GM21576 (cell line): ENCODE data around the gene TFAP2A.

ENCODE experiments used
- ATAC-seq: cut with Tn5 transposase; IDR thresholded peaks from one replicate; pipeline ENCODE4 v1.9.1; 2021; ENCODE audit warnings: mild to moderate bottlenecking, moderate library complexity; ENCODE audit not compliant: unreplicated experiment

The TFAP2A gene

DNA sequence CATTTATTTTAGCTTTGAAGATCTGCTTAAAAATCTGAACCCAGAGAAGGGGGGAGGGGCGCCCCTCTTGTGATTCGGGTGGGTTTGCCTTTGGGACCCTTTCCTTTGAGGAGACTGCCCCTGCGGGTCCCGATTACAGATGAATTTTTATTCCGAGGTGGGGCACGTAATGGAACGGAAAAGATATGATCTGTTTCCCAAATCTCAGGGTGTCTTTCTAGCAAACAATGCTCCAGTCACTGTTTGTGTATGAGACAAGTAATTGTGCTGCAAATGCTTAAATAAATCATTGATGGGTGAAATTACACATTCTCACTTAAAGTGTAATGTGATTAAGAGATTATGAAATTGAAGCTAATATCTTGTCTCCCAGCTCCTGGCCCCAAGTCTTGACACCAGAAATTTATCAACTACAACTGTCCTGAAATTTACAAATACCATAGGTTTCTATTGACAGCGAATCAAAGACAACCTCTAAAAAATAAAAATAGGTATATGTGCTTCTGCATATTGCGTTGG, 30.7 kb downstream of the TFAP2A start:
- no peak for ATAC-seq

DNA sequence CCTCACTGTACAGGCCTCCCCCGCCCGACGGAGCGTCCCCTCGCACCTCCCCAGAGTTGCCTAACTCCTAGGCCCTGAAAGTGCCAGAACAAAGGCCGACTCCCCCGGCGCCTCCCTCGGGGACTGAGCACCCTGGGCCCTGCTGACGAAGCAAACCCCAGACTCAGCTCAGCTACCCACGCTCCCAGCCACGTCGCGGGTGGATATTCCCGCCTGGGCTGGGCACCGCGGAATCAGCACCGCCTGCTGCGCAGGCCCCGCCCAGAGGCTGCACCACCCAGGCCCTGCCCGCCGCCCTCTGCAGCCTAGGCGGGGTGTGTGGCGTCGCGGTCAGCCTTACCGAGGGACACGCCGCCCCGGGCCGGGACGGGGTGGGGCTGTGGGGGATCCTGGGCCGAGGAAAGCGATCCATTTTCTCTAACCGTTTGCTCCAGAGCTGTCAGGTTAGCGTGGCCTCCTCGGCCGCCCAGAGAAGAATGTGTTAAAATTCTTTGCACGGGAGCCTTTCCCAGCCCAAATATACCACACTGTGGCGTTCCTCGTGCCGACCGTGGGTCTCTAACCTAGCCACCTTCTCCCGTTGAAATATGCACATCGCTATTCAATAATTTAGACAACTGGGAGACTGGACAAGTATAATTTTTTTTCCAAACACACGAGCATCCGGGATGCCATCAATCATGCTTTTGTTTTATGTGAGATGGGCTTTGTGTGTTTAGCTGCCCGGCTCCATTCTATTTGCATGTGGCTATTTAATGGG, 31.4 kb downstream of the TFAP2A start:
- no peak for ATAC-seq

DNA sequence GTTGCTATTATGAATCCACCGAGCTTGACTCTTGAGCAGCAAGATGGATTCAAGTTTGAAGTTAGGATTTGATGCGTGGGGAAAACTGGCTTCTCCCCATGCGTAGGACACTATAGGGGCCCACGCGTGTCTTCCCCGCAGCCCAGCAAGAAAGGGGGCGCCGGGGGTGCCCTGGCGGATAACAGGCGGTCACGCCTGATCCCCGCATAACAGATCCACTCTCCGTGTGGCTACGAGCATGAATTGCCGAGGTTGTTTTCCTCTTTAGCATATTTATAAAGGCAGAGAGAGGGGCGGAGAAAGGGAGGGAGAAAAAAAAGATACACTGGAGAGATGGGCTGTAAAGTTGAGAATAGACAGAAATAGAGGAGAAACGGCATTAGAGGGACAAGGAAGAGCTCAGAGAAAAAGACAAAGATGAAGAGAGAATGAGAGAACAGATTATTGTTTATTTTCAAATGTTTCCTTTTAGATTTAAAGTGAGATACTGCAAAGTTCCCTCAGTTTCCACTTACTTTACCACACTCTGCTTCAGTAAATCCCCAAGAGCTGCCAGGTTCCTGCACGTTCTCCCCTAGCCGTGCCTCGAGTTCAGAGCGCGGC, 32.0 kb downstream of the TFAP2A start:
- no peak for ATAC-seq

DNA sequence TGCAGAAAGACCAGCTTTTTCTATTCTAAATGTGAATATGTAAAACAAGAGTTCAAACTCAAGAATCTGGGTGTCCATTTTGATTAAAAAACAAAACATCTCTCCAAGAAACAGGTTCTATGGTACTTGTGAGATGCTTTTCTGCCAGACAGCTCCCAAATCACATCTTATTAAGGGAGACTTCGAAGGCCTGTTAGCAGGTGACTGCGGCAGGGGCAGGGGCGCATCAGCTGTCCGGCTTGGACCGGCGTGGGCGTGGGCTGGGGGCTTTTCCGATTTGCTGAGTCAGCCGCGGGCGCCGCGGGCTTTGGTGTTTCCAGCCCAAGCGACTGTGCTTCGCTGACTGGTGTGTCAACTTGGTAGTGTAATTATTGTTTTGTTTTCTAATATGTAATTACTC, 32.6 kb downstream of the TFAP2A start:
- no peak for ATAC-seq

DNA sequence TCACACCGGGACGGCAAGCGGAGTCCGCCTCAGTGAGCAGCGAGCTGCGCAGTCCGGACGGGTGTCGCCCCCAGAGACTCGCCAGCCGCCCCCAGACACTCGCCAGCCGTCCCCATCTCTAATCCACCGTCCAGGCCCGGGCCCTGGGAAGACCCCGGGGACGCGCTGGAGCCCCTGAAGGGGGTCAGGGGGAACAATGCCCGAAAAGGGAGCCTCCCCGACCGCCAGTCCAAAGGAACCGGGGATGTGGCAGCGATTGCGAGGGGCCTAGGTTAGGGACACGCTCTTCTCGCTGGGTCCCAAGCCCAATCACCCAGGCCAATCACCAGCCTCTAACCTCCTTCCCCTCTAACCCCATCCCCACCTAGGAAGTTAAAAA, 33.1 kb downstream of the TFAP2A start:
- no peak for ATAC-seq

DNA sequence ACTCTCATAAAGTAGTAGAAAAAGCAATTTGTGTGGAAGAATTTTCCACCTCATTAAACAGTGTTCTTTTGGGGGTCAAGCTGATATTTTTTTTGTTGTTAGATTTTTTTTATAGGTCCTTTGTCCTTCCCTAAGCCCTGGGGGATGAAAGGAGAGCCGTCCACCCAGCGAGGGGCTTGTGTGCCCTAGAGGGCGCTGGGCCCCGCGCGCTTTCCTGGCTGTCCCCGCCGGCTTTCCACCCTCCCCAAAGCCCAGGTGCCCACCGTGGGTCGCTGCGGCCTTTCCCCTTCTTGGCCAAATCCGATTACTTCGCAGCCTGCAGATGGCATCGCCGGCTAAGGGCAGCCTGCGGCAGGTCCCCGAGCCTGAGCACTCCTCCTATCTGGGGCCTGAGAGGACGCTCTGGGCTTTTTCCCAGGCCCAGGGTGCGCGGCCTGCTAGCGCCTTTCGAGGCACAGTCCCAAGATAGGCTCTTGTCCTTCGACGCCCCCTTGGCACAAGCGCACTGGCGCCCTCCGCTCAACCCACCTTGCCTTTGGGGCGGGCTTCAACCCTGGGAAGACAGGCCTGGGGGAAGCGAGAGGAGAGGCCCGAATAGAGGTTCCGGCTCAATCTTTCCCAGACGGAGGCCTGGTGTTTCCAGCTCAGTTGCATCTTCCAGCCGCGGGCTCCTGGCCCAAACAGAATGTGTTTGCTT, 33.6 kb downstream of the TFAP2A start:
- ATAC-seq: no peak

DNA sequence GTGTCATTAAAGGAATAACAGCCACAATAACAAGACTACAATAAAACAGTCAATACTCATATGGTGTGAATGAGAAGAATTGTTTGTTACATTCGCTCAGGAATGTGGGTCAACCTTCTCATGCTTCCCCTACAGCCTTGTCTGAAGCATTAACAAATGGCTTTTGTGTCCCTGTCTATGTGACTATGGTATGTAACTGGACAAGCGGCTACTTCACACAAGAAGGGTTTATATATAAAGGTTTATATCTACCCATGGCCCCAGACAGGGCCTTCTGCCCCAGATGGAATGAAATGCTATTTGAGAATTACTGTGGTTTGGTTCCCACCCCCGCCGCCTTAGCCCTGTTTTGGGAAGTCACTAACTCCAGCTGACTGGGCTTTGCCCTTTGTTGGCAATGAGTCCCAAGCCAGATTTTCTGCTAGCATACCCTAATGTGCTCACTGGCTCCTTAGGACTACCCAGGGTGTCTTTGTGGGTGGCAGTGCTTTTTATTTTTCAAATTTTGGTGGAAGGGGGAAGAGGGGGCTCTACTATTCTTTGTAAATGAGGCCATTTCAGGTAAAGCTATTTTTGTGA, 39.4 kb downstream of the TFAP2A start:
- ATAC-seq: no peak

DNA sequence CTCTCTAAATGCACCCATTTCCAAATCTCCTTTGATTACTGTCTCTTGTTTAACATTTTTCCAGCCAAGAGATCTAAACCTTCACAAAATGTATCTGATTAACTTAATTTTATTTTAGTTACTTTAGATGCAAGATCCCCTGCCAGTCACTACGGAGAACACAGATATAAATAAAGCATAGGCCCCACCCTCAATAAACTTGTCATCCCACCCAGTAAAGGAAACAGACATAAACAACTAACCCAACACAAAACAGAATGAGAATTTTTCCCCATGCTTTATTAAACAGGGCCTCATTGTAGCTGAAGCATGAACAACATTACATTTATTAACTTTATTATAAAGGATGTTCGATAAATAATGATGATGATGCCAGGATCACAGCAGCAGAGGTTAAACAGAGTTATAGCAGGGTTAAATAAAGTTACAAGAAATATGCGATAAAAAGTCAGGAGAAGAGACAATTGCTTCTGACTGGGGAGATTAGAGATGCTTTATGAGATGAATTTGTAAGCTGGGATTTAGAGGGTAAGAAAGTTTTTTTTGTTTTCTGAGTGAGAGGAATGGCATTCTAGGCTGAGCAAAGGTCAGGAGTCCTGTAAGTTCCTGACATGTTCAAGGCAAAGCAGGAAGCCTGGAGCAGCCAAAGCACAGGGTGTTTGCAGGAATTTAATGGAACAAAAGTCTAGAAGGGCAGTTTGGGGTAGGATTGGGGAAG, 41.1 kb downstream of the TFAP2A start:
- no peak for ATAC-seq

DNA sequence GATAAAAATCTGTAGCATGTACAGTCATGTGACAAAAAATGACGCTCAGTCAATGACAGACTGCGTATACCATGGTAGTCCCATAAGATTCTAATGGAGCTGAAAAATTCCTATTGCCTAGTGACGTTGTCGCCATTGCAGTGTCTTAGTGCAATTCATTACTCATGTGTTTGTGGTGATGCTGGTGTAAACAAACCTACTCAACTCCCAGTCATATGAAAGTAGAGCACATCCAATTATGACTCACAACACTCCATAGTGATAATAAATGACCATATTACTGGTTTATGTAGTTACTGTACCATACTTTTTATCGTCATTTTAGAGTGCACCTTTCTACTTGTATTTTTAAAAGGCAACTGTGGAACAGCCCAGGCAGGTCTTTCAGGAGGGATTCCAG, 45.0 kb downstream of the TFAP2A start:
- no peak for ATAC-seq

DNA sequence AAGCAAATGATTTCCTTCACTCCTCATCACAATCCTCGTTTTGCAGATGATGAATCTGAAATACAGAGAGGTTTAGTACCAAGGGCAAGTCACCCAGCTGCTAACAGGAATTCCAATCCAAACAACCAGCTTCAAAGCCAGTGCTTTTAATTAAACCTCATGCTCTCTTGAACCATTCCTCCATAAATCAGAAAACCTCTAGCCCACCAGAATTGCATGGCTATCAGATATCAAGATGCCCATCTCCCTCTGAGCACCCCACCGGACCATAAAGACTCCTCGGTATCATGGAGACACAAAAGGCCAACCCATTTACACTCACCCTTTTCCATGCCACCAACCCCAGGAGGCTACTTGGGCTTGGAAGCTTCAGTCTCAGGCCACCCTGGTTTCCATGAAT, 46.0 kb downstream of the TFAP2A start:
- ATAC-seq: no peak

DNA sequence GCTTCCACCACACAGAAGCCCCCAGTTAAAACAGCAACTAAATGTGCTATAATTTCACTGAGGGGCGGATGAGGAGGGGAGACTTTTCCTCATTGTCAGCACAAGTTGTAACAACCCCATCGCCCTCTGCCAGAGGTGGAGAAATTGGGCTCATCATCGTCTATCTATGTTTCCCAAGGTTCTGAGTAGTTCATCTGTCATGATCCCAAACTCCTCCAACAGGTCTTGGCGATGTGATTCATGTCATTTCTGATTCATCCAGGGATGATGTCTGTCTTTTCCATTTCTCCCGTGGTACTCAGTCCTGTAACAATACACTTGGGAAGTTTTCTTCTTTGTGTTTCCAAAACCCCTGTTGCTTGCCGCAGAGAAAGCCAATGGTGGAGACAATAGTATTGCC, 51.0 kb downstream of the TFAP2A start:
- ATAC-seq: no peak

DNA sequence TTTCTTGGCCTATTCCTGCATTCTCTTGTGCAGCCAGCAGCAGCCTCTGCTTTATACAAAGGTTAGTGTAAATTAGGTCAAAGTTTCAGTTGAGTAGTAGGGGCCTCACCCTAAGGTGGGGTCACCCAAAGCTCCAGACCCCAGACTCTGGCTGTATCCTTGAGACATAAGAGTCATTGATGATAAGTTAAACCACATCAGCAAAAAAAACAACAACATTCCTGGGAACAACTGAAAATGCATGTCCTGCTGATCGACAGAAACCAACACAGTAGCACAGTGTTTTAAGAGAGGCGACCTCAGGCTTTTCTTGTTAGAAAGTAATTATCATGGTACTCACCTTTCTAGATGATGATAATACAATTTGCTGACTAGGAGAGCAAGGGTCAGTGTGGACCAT, 52.6 kb downstream of the TFAP2A start:
- no peak for ATAC-seq

DNA sequence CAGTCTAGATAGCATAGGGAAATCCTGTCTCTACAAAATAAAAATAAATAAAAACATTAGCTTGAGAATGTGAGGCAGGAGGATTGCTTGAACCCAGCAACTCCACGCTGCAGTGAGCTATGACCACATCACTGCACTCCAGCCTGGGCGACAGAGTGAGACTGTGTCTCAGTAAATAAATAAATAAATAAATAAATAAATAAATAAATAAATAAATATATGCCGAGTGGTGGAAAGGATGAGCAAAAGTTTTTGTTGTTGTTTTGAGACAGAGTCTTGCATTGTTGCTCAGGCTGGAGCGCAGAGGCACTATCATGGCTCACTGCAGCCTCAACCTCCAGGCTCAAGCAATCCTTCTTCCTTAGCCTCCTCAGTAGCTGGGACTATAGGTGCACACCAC, 53.4 kb downstream of the TFAP2A start:
- ATAC-seq: no peak

DNA sequence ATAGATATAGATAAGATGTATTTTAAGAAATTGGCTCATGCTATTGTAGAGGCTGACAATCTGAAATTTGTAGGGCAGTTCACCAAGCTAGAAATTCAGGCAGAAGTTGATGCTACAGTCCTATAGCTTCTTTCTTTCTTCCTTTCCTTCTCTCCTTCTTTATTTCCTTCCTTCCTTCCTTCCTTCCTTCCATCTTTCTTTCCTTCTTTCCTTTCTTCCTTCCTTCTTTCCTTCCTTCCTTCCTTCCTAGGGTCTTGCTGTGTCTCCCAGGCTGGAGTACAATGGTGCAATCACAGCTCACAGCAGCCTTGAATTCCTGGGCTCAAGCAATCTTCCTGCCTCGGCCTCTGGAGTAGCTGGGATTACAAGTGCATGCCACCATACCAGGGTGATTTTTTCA, 55.3 kb downstream of the TFAP2A start:
- no peak for ATAC-seq

DNA sequence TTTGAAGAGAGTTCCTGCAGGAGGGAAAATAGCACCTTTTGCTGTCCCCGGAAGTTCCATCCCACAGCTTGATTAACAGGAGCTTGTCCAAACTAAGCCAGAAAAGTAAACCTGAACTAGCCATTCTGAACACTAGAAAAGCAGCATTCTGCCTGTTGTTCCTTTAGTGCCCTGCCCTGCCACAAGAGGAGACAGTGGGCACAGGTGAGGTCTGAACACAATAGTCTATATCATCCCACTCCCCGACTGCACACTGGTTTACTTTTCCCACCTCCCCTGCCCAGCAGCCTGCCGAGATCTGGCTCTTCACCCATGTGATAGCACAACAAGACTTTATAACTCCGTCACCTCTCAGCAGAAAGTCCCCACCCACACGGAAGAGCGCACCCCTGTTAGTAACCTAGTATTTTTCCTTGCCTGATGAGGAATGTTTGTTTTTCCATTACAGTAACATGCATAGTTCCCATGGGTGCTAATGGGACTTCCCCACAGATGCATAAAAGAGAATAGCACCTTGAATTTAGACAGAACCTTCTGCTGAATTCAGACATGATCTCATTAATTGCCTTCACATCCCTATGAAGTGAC, 59.7 kb downstream of the TFAP2A start:
- peak; percentile 57 for ATAC-seq

DNA sequence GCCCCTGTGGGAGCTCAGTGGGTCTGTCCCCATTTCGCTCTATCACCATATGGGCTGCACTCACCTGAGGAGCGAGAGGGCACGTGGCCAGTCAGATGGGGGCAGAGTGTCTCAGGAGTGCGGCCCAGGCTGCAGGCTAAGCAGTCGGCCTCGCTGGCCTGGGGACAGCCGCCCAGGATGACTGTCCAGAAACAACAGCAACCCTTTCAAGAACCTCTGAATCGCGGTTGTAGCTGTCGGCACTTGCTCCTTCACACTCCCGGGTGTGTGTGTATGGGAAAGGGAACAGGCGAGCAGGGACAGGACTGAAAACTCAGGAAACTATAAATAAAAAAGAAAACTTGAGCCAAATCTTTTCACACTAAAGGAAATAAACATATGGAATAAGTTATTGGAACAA, 63.1 kb downstream of the TFAP2A start:
- ATAC-seq: no peak

DNA sequence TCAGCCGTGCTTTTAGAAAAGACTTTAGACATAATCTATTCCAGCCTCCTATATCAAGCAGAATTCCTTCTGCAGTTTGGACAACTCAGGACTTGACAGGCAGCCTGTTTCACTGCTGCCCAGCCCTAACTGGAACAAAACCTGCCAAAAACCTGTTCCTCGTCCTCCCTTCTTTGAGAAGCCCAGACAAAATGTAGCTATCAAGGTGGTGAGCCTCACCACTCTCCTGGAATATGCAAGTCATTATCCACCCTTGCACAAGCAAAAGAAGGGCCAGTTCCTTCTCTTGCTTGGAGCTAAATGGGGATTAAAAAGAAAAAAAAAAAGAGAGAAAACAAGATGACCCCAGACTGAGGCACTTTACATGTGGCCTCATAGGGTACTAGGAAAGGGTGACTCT, 64.2 kb downstream of the TFAP2A start:
- ATAC-seq: no peak

DNA sequence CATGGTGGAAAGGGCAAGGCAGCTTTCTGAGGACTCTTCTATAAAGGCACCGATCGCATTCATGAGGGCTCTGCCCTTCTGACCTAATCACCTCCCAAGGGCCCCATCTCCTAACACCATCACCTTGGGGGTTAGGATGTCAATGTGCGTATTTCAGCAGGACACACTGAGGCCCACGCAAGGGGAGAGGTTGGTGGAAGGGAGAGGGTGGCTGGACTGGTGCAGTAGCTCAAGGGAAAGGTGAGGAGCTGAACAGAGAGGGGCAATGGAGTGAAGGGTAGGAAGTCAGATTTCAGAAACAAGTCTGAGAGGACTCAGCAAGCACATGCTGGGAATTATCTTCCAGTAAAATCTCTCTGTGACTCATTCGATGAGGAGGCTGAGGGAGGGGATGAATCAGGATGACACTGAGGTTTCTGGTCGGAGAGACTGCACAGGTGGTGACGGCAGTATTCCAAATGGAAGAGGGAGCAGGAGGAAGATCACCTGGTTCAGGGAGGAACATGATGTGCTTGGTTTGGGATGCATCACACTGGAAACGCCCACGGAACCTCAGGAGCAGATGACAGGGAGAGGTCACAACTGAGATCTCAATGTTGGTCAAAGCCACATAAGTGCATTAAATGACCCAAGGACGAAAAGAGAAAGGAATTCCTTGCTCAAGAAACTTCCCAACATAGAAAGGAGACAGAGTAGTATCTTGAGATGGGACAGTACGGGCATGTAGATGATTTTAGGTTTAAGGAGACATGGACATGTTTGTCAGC, 67.1 kb downstream of the TFAP2A start:
- ATAC-seq: no peak
